NCI-H82 treated with DMSO at 0.1 percent for 48 hours (cell line): ENCODE measurements around the gene SIRPA.

Source experiments
- DNase-seq: peaks from one replicate; lab custom pipeline; 2025; ENCODE audit not compliant: unreplicated experiment; lab: John Stamatoyannopoulos, UW

Gene SIRPA

DNA sequence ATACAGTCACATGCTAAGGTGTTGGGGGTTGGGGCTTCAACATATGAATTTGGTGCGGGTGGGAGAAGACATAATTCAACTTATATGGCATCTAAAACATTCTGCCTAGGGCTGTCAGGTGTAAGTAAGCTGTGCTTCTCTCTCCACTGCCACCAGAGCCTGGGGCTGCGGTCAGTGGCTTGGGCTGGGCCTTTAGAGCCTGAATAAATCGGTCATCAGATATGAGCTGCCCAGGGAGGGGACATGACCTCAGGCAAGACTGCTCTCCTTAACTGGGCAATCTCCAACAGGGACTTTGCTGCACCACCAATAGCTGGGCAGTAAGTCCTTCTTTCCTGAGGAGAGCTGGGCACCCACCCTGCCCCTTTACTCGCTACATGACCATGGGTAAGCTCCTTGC is 24.9 kb upstream of the SIRPA start:
- DNase-seq = no peak

DNA sequence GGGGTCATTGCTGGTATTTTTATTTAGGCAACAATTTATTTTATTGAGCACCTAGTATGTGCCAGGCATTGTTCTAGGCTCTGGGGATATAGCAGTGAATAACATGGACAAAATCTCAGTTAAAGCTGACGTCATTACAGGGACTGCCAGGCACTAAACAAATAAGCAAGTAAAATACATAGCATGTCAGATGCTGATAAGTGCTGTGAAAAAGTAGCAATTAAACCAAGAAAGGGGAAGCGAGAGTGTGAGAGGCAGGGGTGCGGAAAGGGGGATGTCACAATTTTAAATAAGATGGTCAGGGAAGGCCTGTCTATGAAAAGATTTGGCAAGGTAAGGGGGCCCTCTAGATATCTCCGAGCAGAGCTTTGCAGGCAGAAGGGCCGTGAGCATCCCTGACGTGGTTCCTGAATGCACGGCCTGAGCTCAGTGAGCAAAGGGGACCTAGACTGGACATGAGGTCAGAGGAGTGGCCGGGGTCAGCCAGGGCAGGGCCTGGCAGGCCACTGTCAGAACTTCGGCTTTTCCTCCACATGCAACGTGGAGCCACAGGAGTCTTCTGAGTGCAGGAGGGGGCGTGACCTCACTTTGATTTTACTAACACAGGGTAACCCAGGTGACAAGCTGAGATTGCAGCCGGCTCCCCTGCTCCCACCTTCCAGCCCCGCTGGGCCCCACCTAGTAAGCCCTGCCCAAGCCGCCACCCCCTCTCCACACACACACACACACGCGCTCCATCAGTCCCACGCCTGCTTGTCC is 24.2 kb upstream of the SIRPA start:
- no peak for DNase-seq

DNA sequence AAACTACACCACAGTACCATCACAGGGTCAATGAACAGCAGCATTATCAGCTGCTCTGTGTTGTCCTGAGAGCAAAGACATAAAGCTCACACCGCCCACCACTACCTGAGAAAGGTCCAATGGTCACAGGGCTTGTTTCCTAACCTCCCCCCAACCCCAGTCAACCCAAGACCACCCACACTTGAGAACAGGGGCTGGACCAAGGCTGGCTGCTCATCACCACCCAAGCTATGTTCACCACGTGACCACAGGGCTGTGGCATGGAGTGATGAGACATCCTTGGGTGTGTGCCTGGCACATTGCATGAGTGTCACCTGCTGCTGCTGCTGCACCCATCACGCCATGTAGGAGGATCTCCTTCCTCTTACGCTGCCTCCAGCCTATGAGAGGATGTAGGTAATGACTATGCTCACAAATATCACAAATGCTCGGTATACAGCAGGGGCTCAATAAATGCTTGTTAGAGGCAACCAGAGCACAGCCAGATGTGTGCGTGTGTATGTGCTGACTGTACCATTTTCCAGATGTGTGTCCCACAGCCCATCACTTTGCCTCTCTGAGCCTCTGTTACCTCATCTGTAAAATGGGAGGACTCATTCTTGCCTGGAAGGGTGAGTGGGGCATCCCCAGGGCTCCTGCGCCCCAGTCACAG is 23.3 kb upstream of the SIRPA start:
- DNase-seq = no peak

DNA sequence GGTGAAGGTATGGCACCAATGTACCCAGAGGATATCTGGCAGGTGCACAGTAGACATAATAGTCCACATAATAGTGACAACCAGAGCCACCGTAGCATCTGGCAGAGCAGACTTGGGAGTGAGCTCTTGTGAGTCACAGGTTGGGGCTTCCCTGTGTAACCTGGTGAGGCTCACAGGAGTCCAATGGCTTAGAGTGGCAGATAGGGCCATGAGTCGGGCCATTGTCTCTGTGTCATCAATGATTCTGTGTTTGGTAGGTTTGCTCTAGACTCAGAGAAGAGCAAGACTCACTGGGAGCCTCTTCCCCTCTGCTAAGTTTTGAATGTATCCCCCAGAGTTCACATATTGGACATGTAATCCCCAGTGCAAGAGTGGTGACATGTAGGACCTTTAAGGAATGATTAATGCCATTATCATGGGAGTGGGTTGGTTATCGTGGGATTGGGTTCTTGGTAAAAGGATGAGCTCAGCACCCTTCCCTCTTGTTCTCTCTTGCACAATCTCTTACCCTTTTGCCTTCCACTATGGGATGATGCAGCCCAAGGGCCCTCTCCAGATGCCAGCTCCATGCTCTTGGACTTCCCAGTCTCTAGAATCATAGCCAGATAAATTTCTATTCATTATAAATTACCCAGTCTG is 22.6 kb upstream of the SIRPA start:
- DNase-seq = no peak

DNA sequence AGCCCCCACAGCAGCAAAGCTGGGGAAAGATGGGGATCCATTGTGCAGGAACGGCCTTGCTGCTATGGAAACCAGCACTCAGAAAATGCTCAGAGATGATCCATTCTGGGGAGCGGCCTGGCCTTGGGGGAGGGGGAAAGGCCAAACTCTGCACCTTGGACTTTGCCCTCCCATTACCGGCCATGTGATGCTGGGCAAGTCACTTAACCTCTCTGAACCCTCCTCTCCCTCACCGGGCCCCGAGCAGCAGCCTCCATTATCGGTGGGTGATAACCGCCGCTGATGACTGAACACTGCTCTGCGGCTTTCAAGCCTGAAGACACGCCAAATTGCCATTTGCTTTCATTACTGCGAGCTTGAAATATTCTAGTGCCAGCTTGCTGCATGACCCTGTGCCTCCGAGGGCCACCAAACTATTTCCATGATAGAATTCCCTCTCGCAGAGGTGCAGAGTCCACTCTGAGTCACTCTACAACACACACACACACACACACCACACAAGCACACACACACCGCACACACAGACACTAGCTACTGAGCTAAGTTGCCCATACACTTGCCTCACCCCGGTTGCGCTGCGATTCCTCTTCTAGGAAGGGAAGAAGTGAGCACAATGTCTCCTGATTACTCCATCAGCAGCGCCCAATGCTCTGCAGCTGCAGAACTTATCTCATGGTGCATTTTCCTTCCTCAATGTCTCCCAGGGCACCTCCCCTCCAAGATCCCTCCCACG is 20.6 kb upstream of the SIRPA start:
- DNase-seq = no peak

DNA sequence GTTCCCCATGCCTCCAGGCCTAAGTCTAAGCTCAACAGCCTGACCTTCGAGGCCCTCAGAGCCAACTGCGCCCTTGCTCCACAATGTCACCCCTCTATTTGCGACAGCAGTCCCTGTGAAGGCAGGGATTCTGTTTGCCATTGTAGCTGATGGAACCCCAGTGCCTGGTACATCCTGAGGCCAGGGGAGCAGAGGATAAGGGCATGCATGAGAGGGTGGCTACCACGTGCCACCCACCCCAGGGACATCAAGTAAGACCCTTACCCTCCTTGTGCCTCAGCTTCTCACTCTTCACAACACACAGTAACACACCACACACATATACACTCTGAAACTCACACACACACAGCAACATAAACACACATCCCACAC is 20.0 kb upstream of the SIRPA start:
- no peak for DNase-seq

DNA sequence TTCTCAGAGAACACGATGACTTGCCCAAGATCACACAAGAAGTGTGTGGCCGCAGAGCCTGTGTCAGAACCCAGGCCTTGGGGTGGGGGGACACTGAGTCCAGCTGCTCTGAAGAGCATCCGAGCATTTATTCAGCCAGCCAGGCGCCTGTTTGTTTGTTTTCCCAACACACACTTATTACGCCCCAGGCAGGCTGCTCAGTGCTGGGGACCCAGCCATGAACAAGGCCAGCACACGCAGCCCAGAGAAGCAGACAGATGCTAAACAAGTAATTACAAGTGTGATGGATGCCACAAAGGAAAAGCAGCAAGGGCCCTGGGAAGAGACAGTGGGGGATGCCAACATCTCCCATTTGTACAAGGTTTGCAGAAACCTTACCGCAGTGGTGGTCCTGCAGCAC is 19.4 kb upstream of the SIRPA start:
- DNase-seq = no peak

DNA sequence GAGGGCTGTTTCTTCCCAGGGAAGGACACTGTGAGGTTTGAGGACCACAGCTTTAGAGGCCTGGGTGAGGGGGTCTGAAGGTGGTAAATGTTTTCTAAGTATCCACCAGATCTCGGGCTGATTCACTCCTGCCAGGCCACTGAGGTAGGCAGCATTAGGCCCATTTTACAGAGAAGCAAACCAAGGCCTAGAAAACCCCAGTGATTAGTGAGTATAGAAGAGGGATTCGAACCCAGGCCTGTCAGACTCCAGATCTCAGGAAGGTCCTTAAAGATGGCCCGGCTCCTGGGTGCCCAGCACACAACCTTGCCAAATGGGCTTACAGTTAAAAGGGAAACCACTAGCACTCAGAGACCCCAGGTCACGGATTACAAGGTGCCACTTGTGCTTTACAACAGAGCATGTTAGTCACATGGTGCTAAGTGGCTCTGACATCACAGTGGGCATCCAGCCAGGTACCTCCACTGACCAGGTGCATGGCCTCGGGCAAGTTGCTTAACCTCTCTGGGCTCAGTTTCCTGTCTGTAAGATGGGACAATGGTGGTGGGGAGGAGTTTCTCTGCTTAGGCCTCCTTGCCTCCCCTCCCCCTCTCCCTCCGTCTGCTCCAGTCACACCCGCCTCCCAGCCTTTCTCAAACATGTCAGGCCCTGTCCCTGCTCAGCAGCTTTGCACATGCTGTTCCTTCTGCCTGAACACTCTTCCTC is 18.8 kb upstream of the SIRPA start:
- no peak for DNase-seq

DNA sequence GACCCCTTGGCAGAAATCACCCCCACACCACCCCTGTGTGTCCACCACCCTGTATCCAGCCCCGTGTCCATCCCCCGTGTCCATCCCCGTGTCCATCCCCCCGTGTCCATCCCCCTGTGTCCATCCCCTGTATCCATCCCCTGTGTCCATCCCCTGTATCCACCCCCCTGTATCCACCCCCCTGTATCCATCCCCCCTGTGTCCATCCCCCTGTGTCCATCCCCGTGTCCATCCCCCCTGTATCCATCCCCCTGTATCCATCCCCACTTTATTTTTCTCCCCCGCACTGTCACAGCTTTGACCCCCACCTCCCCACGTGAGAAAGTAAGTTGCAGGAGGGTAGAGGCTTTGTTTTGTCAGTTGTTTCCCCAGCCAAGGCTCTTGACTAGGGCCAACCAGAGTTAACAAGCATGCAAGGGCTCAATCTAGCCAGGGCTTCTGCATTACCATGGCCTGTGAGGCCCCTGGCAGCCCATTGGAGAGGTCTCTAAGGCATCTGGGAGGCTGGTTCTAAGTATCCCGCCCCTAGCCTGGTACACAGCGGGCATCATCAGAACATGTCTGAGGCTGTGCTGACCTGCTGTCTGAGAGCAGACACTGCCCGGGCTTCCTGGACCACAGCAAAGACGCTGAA is 18.1 kb upstream of the SIRPA start:
- no peak for DNase-seq

DNA sequence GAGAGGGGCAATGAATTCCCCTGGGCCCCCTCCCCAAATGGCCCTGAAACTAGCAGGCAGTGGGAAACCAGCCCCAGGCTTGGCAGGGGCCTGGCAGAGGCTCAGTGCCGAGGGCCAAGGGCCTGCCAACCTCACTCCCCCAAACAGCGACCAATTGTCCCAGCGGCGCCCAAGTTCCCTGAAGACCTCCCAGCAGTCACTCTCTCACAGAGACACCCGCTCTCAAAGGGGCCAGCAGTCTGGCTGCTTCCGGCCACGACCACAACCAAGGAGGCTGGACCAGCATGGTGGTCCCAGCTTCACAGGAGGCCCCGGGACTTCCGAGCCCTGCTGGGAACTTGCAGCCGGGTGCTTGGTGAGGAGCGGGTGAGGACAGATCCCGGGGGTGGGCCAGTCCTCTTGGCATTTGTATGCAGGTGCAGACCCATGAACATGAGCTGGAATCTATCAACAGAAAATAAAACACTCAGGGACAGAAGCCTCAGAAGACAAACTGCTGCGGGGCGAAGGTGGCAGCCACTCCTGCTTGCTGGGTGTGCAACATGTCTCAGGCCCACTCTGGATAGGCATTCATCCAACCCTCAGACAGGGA is 17.5 kb upstream of the SIRPA start:
- no peak for DNase-seq

DNA sequence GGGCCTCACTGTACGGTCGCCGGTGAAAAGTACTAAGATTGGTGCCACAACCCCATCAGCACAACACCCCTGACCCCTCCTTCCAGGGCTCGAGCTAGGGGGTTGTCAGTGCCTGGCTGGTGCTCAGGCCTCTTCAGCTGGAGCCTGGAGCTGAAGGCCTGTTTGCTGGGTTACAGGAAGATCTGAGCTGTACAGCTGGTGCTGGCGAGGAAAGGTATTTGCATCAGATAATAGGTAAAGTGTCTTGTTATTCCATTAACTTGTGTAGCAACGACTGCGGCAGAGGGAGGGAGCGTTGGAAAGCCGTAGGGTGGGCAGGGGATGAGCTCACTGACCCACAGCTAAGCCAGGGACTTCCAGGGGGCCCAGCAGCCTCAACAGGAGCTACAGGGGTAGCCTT is 15.8 kb upstream of the SIRPA start:
- no peak for DNase-seq

DNA sequence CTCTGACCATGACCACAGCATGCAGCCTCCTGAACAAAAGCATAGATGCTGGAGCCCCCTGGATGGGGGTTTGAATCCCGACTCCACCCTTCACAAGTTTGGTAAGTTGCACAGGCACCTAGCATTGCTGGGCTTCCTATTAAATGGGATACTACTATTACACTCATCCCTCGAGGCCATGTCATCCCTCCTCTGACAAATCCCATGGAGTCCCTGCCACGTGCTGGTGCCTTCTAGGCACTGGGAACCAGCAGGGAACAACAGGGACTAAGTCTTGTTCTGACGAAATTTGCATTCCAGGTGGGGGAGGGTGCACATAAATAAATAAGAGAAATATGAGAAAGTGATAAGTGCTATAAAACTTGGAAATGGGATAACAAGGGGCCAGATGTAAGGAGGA is 15.3 kb upstream of the SIRPA start:
- DNase-seq = no peak

DNA sequence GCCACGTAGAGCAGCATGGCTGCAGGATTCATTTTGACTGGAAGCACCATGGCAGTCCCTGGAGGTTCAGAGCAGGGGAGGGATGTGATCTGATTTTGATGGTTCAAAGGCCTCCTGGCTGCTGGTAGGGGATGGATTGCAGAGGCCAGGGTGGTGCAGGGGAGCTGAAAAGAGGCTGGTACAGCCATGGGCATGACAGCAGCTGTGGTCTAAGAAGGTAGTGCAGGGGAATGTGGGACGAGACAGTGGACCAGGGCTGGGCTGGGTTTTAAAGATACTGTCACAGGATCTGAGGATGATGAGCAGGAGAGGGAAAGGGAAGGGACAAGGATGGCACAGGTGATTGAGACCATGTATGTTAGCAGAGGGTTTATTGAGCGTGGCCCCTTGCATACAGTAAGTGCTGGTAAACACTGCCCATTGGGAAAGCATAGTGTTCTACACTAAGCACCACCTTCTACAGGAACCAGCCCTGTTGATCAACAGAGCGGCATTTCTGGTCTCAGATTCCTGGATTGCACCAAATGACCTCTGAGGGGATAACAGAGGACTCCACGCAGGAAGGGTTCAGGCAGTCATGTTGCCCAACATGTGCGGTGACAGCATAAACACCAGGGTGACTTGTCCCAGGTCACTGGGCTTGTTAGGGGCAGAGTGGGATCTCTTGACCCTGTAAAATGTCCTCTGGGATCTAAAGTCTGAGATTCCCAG is 14.5 kb upstream of the SIRPA start:
- no peak for DNase-seq

DNA sequence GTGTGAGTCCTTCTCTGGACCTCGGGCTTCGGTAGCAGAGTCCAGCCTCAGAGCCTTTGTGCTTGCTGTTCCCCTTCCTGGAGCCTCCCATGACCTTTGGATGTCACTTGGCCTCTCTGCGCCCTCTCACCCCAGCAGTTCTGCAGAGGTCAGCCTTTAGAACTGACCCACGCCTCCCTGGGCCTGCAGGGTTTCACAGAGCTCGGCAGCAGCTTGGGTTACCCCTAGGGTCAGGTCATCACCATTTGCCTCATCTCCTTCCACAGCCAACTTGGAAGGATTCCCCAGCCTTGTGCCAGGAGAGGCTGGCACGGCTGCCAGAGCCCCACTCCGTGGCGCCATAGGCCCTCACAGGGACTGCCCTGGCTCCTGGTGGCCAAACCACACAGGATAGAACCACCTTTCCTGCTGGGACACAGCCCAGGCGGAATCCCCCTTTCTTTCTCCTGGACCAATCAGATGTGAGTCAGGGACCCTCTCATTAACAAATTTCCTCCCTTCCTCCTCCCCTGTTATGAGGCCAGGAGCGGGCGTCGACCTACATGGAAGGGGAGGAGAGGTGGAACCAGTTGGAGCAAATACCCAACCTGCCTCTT is 13.9 kb upstream of the SIRPA start:
- no peak for DNase-seq

DNA sequence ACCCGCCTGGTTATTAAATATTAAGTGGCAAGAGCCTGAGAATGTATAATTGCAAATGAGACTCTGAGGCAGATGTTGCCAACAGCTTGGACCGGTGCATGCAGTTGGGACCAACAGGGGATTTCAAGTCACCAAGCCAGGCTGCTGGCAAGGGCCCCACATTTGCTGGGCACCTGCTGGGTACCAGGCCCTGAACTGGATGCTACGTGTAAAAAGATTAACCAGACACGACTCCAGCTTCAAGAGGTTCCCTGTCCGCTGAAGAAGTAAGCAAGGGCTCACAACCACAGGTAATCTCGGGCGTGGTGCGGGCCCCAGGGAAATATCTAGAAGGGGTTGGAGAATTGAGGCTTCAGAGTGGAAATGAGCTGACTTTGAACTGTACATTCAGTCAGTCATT is 13.2 kb upstream of the SIRPA start:
- no peak for DNase-seq

DNA sequence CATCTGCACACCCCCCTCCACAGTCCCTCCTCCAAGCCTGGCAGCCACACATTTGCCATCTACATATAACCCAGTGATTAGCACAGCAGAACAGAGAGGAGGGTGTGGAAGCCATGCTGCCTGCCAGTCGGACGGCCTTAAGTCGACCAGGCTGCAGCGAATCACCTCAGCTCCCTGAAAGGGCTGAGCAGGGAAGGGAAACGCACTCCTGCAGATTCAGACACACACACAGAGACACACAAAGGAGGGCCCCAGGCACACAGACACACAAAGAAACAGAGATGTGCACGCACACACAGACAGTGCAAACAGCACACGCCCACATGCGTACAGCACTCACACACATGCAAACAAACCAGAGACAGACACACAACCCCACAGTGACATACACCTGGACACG is 11.2 kb upstream of the SIRPA start:
- DNase-seq = no peak

DNA sequence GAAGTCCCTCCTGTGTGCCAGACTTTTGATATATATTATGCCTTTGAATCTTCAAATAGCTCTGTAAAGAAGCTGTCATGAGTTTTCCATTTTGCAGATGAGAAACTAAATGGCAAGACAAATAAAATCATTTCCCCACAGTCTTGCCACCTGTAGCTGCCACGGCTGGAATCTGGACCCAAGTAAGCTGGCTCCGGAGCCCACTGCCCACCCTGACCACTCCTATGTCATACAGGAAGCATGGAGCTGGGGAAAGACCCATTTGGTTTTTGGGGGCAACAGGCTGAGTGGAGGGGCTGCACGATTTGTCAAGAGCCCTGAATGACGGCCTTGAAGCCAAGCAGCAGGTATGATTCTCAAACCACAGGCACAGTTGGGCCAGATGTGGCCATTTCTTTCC is 10.0 kb upstream of the SIRPA start:
- DNase-seq = no peak

DNA sequence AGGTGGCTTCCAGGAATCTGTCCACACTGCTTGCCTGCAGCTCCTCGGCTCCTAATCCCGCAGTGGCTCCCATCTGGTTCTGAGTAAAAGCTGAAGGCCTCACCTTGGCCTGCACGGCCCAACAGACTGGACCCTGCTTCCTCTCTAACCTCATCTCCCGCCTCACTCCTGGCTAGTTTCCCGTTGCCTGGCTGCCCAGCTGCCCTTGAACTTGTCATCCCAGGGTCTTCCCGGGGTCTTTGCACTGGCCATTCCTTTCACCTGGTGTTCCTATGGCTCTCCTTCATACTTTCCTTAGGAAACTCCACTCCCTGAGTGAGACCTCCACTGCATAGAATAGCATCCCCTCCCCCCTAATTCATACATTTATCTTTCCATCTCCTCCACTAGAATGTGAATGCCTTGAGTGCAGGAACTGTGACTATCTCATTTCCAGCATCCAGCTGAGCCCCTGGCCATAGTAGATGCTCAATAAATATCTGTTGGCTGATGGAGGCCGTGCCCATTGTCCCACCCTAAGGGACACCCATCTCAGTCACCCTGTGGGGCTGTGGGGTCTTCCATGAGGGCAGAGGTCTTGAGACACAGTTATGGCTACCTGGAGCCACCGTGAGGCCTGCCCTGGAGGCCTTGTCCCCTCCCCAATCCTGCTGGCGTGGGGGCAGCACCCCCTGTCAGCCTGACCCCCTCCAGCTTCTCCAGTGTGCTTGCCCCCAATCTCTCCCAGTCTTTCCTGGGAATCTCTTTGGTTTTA is 9.1 kb upstream of the SIRPA start:
- DNase-seq = no peak

DNA sequence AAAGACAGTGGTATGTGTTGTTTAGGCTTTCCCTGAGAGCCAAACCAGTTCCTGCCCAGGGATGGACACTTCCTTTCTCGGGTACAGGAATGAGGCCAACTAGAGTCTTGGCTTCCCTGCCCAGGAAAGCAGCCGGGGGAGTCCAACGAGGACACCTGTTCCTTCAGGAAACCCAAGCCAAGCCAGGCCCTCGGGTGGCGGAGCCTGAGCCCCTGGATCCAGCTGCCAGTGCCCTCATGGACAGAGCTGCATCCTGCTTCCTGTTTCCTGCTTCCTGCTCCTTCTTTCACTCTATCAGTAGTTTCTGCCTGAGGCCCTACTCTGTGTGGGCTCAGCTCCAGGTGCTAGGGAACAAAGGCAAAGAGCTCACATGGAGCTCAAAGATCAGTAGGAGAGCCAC is 7.9 kb upstream of the SIRPA start:
- DNase-seq = no peak
